ENCODE results near the gene SPATA31C2.
"Not testable (repeated sequence)": the region's sequence is repeated elsewhere in the genome, so short reads cannot be mapped to it uniquely, and the experiment has no call there.

Gene SPATA31C2

GRCh38 chr9:88118121-88118520 is 20.2 kb downstream of the SPATA31C2 start:
- DNase-seq = not testable (repeated sequence)

DNA sequence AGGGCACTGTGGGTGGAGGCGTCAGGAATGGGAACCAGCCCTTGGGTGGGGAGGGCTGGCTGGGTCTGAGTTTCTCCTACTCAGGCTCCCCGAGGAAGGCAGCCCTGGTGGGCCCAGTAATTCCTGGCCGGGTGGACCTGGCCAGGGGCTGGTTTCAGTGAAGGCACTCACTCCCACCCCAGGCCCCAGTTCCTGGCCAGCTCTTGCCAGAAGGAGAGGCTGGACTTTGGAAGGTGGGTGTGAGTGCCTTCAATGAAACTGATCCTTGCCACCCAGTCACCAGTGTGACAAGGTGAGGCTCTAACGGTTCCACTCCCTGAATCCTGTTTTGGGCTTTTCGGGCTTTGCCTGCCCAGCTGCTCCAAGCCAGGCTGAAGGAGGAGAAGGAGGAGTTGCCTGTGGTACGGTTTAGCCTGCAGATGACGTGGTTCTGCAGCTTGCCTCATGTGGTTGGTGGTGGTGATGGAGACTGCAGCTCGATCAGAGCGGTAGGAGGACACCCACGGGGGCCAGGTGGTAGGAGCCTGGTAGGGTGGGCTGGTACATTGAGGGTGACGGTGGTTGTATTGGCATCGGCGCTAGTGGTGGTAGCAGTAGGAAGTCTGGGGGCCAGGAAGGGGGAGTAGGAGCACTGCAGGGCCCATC is 23.2 kb downstream of the SPATA31C2 start:
- not testable (repeated sequence) for DNase-seq

DNA sequence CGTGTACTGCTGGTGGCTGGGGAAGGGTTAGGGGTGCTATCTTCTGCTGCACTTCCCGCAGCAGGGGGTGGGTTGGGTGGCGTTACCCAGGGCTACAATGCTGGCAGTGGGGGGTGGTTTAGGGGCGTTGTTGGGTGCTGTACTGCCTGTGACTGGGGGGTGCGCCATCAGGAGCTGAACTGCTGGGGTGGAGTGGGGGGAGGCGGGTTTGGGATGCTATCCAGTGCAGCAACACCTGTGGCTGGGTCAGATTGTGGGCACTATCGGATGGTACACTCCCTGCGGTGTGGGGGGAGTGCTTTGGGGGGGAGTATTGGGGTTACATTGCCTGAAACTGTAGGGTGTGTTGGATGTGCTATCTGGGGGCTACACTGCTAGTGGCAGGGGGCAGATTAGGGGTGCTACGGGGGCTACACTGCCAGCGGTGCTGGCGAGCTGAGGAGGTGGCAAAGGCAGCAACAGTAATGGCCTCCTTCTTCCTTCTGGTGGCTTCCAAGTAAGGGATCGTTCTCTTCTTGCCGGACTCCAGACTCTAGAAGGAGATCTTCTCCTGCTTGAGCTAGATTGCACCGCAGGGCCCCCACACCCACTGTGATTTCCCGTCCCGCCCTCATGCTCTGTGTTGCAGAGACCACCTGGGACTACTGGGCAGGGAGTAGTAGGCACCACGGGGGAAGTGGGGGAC is 23.9 kb downstream of the SPATA31C2 start:
- not testable (repeated sequence) for DNase-seq

DNA sequence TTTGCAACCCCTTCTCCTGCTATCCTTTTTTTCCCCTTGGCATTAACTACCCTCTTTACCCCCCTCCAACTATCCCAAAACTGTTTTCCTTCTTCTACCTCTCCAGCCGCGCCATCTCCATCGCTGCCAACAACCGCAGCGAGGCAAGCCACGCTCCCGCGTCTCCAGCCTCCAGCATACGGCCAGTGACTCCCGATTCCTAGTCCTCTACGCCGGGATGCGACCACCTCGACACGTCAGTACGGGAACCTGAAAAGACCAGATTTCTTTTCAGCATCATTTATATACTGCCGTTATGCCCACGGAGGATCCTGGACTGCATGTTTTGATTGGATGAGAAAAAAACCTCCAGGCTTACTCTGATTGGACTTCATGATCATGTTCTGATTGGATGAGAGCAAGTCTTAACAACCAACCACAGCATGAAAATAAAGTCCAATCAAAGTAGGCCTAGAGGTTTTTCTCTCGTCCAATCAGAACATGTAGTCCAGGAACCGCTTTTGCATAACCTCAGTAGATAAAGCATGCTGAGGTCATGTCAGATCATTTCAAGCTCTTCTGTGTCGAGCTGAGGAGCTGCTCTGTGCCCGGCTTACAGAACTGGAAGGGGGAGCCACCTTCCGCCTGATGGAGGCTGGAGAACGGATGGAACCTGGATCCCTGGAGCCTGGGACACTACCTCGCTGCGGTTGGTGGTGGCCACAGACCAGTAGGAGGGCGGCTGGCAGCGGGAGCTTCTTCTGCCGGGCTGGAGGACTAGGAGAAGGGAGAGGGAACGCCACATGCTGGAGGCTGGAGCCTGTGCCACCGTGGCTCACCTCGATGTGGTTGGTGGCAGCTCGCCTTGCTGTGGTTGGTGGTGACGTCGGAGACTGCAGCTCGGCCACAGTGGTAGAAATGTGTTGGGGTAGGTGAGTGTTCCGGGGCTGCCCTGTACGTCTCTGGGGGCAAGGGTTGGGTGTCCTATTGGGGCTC is 24.8 kb downstream of the SPATA31C2 start:
- DNase-seq = not testable (repeated sequence)

GRCh38 chr9:88110026-88110425 is 28.2 kb downstream of the SPATA31C2 start:
- DNase-seq = no peak

DNA sequence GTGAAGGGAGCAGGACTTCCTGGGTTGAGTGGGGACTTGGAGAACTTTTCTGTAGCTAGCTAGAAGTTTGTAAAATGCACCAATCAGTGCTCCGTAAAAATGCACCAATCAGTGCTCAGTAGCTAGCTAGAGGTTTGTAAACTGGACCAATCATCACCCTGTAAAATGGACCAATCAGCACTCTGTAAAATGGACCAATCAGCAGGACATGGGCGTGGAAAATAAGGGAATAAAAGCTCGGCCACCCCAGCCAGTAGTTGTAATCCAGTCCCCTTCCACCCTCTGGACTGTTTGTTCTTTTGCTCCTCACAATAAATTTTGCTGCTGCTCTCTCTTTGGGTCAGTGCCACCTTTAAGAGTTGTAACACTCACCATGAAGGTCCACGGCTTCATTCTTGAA is 29.5 kb downstream of the SPATA31C2 start:
- DNase-seq = no peak

GRCh38 chr9:88106492-88106891 is 31.8 kb downstream of the SPATA31C2 start:
- DNase-seq = peak; percentile 13

DNA sequence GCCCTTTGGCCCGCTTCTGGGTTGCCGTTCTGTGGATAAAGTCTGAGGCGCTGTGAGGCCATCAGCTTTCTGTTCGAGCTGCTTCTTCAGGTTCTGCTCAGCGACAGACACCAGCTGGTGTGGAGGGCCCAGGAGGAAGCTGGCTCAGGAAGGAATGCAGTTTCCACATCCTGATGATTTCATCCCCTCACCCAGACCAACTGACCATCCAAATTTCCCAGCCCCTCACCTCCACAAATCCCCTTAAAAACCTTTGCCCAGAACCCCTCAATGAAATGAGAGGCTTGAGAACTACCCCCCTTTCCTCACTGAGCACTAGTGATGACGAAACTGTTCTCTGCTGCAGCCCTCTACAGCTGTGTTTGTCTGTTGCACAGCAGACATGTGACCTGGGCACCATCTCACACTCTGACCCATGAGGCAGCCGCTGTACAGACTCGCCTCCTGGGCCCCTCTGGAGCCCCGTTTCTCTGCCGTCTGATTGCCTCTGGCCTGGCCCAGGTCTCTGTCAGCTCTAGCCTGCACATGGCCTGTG is 45.4 kb downstream of the SPATA31C2 start:
- DNase-seq = peak; percentile 47

GRCh38 chr9:88090151-88090581 is 48.1 kb downstream of the SPATA31C2 start:
- peak; percentile 84 for DNase-seq

GRCh38 chr9:88087906-88088305 is 50.4 kb downstream of the SPATA31C2 start:
- no peak for DNase-seq

GRCh38 chr9:88085476-88085875 is 52.8 kb downstream of the SPATA31C2 start:
- no peak for DNase-seq

DNA sequence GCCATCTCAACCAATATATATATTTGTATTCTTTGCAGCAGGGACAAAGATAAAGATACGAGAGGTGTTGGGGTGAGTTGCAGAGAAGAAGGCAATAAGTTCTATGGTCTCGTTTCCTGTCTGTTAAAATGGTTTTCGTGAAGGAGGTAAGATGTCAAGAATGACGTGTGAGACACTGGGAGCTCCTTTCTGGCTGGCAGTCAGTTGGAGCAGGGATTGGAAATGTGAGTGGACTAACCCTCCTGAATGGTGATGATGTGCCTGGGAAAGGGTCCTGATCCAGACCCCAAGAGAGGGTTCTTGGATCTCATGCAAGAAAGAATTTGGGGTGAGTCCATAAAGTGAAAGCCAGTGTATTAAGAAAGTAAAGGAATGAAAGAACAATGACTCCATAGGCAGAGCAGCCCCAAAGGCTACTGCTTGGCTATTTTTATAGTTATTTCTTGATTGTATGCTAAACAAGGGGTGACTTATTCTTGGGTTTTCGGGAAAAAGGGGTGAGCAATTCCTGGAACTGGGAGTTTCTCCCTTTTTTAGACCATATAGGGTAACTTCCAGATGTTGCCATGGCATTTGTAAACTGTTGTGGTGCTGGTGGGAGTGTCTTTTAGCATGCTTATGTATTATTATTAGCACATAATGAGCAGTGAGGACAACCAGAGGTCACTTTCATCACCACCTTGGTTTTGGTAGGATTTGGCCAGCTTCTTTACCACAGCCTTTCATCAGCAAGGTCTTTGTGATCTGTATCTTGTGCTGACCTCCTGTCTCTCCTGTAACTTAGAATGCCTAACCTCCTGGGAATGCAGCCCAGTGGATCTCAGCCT is 53.7 kb downstream of the SPATA31C2 start:
- DNase-seq = no peak
